HepG2 (cell line): ENCODE measurements around the gene SMIM24. TPM values are rescaled to one million over a fixed set of nuclear protein-coding genes. Genes with fewer than 3 reads are reported as not detected.

ENCODE experiments used
- ATAC-seq: fragments of 200-7000 bp; cut with Tn5 transposase; 3 replicates; pipeline ENCODE4 v1.9.1; 2020; ENCODE audit warnings: mild to moderate bottlenecking, moderate library complexity
- BruUV-seq: library from RNA; stranded (reverse); fragments of 400-500 nt; replicated peaks from 2 replicates; lab custom pipeline; 2021; lab: Mats Ljungman, UMichigan
- CTCF ChIA-PET: fragments of 300-600 bp; formaldehyde crosslinking; extraction: SDS; loops from one replicate; lab custom pipeline; 2021; ENCODE audit warnings: low total read pairs, inconsistent platforms, low intra/inter-chr PET ratio; lab: Yijun Ruan, JAX
- POLR2A ChIA-PET: fragments of 350-600 bp; sonication (Branson Sonifier 250); formaldehyde crosslinking; loops from one replicate; lab custom pipeline; 2020; ENCODE audit warnings: antibody characterized with exemption, inconsistent platforms; lab: Yijun Ruan, JAX
- DNase-seq: peaks from one replicate; pipeline ENCODE4 v3.0.0-alpha.2; 2015; ENCODE audit warnings: low spot score
- FAIRE-seq: peaks from 3 replicates; lab custom pipeline; 2011; peaks lifted over from hg19 to GRCh38; lab: Jason Lieb, UNC
- H2AFZ ChIP-seq: one replicate; pipeline ENCODE4 v1.6.1; 2011; ENCODE audit warnings: low read length, inconsistent platforms
- H3K27ac ChIP-seq: fragments of 300-600 bp; 3 replicates; pipeline ENCODE4 v1.8.0; 2011; ENCODE audit warnings: mixed run types, mild to moderate bottlenecking, mixed read lengths, low read length, inconsistent platforms; ENCODE audit not compliant: insufficient read depth; ENCODE audit errors: extremely low read length
- H3K27me3 ChIP-seq, 2 experiments: fragments of 200-600 bp in 1 of 2; 2 replicates in 1 of 2; 3 replicates in 1 of 2; pipeline versions ENCODE4 v1.6.0 to v1.8.0; 2011; ENCODE audit warnings: low read length in 2 of 2, mild to moderate bottlenecking in 2 of 2, moderate library complexity in 2 of 2, inconsistent platforms in 1 of 2; ENCODE audit not compliant: insufficient read depth in 2 of 2, control insufficient read depth in 1 of 2
- H3K36me3 ChIP-seq, 2 experiments: fragments of 200-600 bp in 1 of 2; replicated peaks in 1 of 2; 2 replicates in 1 of 2; 3 replicates in 1 of 2; pipeline versions ENCODE4 v1.5.1 to v1.8.0; 2011; ENCODE audit warnings: low read length in 2 of 2, inconsistent platforms in 1 of 2; ENCODE audit not compliant: insufficient read depth in 2 of 2, control insufficient read depth in 1 of 2
- H3K4me1 ChIP-seq: 2 replicates; pipeline ENCODE4 v1.5.1; 2012; ENCODE audit warnings: low read length, inconsistent platforms; ENCODE audit not compliant: insufficient read depth
- H3K4me2 ChIP-seq: 2 replicates; pipeline ENCODE4 v1.6.0; 2011; ENCODE audit warnings: low read depth, low read length, inconsistent platforms
- H3K4me3 ChIP-seq, 3 experiments: fragments of 200-600 bp in 1 of 3; sonication (generic), shearing (Covaris generic) in 1 of 3; replicated peaks in 1 of 3; 2 replicates each; pipeline ENCODE4 v1.5.1; 2011 to 2016; ENCODE audit warnings: low read length in 3 of 3, inconsistent platforms in 2 of 3, low read depth in 2 of 3, mild to moderate bottlenecking in 2 of 3, control low read depth in 1 of 3, mixed read lengths in 1 of 3; ENCODE audit not compliant: insufficient read depth in 1 of 3
- H3K79me2 ChIP-seq: one replicate; pipeline ENCODE4 v1.6.1; 2011; ENCODE audit warnings: low read length, inconsistent platforms; ENCODE audit not compliant: insufficient read depth
- H3K9ac ChIP-seq: 2 replicates; pipeline ENCODE4 v1.6.0; 2011; ENCODE audit warnings: mild to moderate bottlenecking, low read depth, low read length, inconsistent platforms; ENCODE audit not compliant: insufficient read depth
- H3K9me3 ChIP-seq: 2 replicates; pipeline ENCODE4 v1.5.1; 2012; ENCODE audit warnings: mild to moderate bottlenecking, low read length
- H4K20me1 ChIP-seq: 2 replicates; pipeline ENCODE4 v1.6.0; 2011; ENCODE audit warnings: inconsistent platforms, mild to moderate bottlenecking, low read length, moderate library complexity; ENCODE audit not compliant: insufficient read depth
- CTCF ChIP-seq: sonication (generic); formaldehyde crosslinking; IDR thresholded peaks from 2 replicates; pipeline ENCODE4 v1.5.0; 2020; ENCODE audit warnings: mild to moderate bottlenecking, missing genetic modification reagents, moderate library complexity
- FOXC1 ChIP-seq: sonication (generic); formaldehyde crosslinking; IDR thresholded peaks from 2 replicates; pipeline ENCODE4 v1.8.0; 2022; ENCODE audit warnings: mild to moderate bottlenecking, missing genetic modification reagents, borderline replicate concordance
- HINFP ChIP-seq: sonication (generic); formaldehyde crosslinking; IDR thresholded peaks from 2 replicates; pipeline ENCODE4 v1.4.0; 2020; ENCODE audit warnings: low read depth, mild to moderate bottlenecking, missing genetic modification reagents
- REPIN1 ChIP-seq: sonication (generic); formaldehyde crosslinking; IDR thresholded peaks from 2 replicates; pipeline ENCODE4 v1.8.0; 2022; ENCODE audit warnings: missing genetic modification reagents, low read depth, mild to moderate bottlenecking, borderline replicate concordance
- SMC3 ChIP-seq: IDR thresholded peaks from 2 replicates; pipeline ENCODE4 v1.6.1; 2011; ENCODE audit warnings: low read length, improper control_type of control experiment
- ZMYM2 ChIP-seq: sonication (generic); formaldehyde crosslinking; IDR thresholded peaks from 2 replicates; pipeline ENCODE4 v1.8.0; 2022; ENCODE audit warnings: mild to moderate bottlenecking, missing genetic modification reagents
- ZNF556 ChIP-seq: sonication (generic); formaldehyde crosslinking; IDR thresholded peaks from 2 replicates; pipeline ENCODE4 v1.4.0; 2020; ENCODE audit warnings: mild to moderate bottlenecking, missing genetic modification reagents, borderline replicate concordance
- ZNF615 ChIP-seq: sonication (generic); formaldehyde crosslinking; IDR thresholded peaks from 2 replicates; pipeline ENCODE4 v1.5.0; 2020; ENCODE audit warnings: mild to moderate bottlenecking, missing genetic modification reagents, borderline replicate concordance
- ZNF761 ChIP-seq: sonication (generic); formaldehyde crosslinking; conservative IDR thresholded peaks from 2 replicates; pipeline ENCODE4 v1.4.0; 2020; ENCODE audit warnings: mild to moderate bottlenecking, missing genetic modification reagents
- ZNF883 ChIP-seq: sonication (generic); formaldehyde crosslinking; IDR thresholded peaks from 2 replicates; pipeline ENCODE4 v1.5.1; 2020; ENCODE audit warnings: mild to moderate bottlenecking, missing genetic modification reagents; ENCODE audit errors: not compliant biosample characterization
- WGBS: methylation state at CpG from one replicate; pipeline ENCODE4 v1.1.6; 2017; ENCODE audit warnings: low lambda C conversion rate; 5-methylcytosine and 5-hydroxymethylcytosine counted together
- in situ Hi-C: cut with HindIII; loops from 2 replicates; pipeline ENCODE4 v1.10.0; 2017; ENCODE audit warnings: low pct_unique_long_range_greater_than_20kb; ENCODE audit not compliant: extremely low pct_ligation_motif_present
- intact Hi-C: fragments of 100-400 bp; cut with micrococcal nuclease; formaldehyde crosslinking; loops from one replicate; pipeline ENCODE4 v1.10.0; 2022; ENCODE audit not compliant: unreplicated experiment
- polyA plus RNA-seq, 8 experiments: library from polyadenylated mRNA; depleted of rRNA in 3 of 8; stranded (reverse) in 7 of 8; unstranded in 1 of 8; fragments of >200 nt; fragmentation: Illumina TruSeq in 4 of 8; extraction: Trizol in 4 of 8; gene quantifications; 2 replicates each; pipeline versions ENCODE4 v1.2.1 to v1.2.3, GENCODE V29; 2011 to 2016; ENCODE audit warnings: low read depth in 4 of 8, missing spikeins in 1 of 8, mixed read lengths in 1 of 8; ENCODE audit not compliant: insufficient read depth in 1 of 8
- total RNA-seq, 5 experiments: library from RNA; depleted of rRNA; stranded (reverse); fragments of >200 nt; fragmentation: Illumina TruSeq; extraction: Trizol; gene quantifications; 2 replicates each; pipeline ENCODE4 v1.2.3, GENCODE V29; 2016; ENCODE audit warnings: low read depth in 1 of 5
- TF ChIP-seq, protein P1 (sequence below): sonication (generic); formaldehyde crosslinking; IDR thresholded peaks from 2 replicates; pipeline ENCODE4 v1.5.1; 2020; ENCODE audit warnings: missing genetic modification reagents, mild to moderate bottlenecking, borderline replicate concordance
- TF ChIP-seq, protein P2 (sequence below): sonication (generic); formaldehyde crosslinking; IDR thresholded peaks from 2 replicates; pipeline ENCODE4 v1.5.1; 2020; ENCODE audit warnings: mild to moderate bottlenecking, missing genetic modification reagents, moderate library complexity

Gene SMIM24
- total and polyA plus RNA-seq, 2 of the 13 experiments (the other 11 are each of a cell fraction or from before 2014, with no cell fraction given), result 11.2 to 70.6 TPM

DNA sequence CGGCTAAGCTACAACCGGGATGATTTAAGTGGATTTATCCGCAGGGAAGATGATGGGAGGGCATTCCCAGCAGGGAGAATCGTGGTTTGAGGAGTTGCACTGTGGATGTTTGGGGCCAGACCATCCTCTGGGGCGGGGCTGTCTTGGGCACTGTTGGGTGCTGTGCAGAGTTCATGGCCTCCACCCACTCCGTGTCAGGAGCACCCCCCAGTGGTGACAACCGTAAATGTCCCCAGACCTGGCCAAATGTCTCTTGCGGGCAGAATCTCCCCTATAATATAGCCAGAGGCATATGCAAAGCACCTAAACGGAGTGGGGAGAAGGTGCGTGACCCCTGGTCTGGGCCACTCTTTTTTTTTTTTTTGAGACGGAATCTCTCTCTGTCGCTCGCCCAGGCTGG lies 40.2 kb downstream of the SMIM24 start:
- no TSS peak for BruUV-seq
- H3K4me1 ChIP-seq, result peaks cover 22% of the 10 kb centered on the region
- peaks cover 3 to 8% of the 10 kb centered on the region in 2 experiments; a peak in 4 of 5 replicates for H3K36me3 ChIP-seq
- no peak overlapping the region for H3K4me3 ChIP-seq
- no peaks in the 10 kb centered on the region for H3K27me3 ChIP-seq
- no peaks in the 10 kb centered on the region; the same call in 1 of the 2 replicates for H4K20me1 ChIP-seq
- FAIRE-seq (peak; percentile 81), ATAC-seq (peak; percentile 66), DNase-seq (peak; percentile 50)
- H3K27ac ChIP-seq, result no peak overlapping the region
- no peaks in the 10 kb centered on the region for H3K9me3 ChIP-seq
- no peak overlapping the region for H3K9ac ChIP-seq
- POLR2A ChIA-PET, result no interaction called here
- no peaks in the 10 kb centered on the region for H3K79me2 ChIP-seq
- no peak overlapping the region for H3K4me2 ChIP-seq
- no peak overlapping the region for H2AFZ ChIP-seq
- WGBS, result 67% methylated on average over 9 of the region's 13 CpGs
- in situ Hi-C loops (no loop called here), intact Hi-C loops (loop anchor here (1.0 kb wide), 1 partner anchor 113 kb away; no protein-coding TSS in a partner anchor)
- CTCF ChIA-PET, result interaction anchor here (1.2 to 2.8 kb wide), 4 partner anchors 33 to 135 kb away, joined by 3 to 16 read pairs (median 8); no protein-coding TSS in a partner anchor
- no peak for TF ChIP-seq ZNF883
- TF ChIP-seq, protein P1, sequence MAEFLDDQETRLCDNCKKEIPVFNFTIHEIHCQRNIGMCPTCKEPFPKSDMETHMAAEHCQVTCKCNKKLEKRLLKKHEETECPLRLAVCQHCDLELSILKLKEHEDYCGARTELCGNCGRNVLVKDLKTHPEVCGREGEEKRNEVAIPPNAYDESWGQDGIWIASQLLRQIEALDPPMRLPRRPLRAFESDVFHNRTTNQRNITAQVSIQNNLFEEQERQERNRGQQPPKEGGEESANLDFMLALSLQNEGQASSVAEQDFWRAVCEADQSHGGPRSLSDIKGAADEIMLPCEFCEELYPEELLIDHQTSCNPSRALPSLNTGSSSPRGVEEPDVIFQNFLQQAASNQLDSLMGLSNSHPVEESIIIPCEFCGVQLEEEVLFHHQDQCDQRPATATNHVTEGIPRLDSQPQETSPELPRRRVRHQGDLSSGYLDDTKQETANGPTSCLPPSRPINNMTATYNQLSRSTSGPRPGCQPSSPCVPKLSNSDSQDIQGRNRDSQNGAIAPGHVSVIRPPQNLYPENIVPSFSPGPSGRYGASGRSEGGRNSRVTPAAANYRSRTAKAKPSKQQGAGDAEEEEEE, result no peak
- TF ChIP-seq ZNF556 (CRISPR knock-in tag), result no peak
- TF ChIP-seq, protein P2, sequence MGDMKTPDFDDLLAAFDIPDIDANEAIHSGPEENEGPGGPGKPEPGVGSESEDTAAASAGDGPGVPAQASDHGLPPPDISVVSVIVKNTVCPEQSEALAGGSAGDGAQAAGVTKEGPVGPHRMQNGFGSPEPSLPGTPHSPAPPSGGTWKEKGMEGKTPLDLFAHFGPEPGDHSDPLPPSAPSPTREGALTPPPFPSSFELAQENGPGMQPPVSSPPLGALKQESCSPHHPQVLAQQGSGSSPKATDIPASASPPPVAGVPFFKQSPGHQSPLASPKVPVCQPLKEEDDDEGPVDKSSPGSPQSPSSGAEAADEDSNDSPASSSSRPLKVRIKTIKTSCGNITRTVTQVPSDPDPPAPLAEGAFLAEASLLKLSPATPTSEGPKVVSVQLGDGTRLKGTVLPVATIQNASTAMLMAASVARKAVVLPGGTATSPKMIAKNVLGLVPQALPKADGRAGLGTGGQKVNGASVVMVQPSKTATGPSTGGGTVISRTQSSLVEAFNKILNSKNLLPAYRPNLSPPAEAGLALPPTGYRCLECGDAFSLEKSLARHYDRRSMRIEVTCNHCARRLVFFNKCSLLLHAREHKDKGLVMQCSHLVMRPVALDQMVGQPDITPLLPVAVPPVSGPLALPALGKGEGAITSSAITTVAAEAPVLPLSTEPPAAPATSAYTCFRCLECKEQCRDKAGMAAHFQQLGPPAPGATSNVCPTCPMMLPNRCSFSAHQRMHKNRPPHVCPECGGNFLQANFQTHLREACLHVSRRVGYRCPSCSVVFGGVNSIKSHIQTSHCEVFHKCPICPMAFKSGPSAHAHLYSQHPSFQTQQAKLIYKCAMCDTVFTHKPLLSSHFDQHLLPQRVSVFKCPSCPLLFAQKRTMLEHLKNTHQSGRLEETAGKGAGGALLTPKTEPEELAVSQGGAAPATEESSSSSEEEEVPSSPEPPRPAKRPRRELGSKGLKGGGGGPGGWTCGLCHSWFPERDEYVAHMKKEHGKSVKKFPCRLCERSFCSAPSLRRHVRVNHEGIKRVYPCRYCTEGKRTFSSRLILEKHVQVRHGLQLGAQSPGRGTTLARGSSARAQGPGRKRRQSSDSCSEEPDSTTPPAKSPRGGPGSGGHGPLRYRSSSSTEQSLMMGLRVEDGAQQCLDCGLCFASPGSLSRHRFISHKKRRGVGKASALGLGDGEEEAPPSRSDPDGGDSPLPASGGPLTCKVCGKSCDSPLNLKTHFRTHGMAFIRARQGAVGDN (CRISPR knock-in tag), result peak; percentile 28; the same call in 1 of the 2 replicates
- TF ChIP-seq ZNF615 (CRISPR knock-in tag), result no peak
- peak; percentile 79 for TF ChIP-seq CTCF (CRISPR knock-in tag)
- peak; percentile 74 for TF ChIP-seq SMC3
- TF ChIP-seq HINFP, result no peak
- no peak for TF ChIP-seq ZNF761 (CRISPR knock-in tag)
- TF ChIP-seq REPIN1 (CRISPR knock-in tag), result no peak
- TF ChIP-seq FOXC1 (CRISPR knock-in tag), result no peak
- no peak for TF ChIP-seq ZMYM2 (CRISPR knock-in tag)
